Measurements from ENCODE around the gene USP6NL. TPM values are rescaled to one million over a fixed set of nuclear protein-coding genes. Genes with fewer than 3 reads are reported as not detected.

Gene USP6NL
- total and polyA plus RNA-seq, 7 donors = 1.8 to 5.4 (median 2.9) TPM

- intact Hi-C loops (cut with DNase I) = loop anchor here in 1 of 2 donors (5.0 kb wide), 3 partner anchors 70 to 130 kb away; partner anchors contain the start of gene ECHDC3
- no peaks in the 10 kb centered on the region for H3K36me3 ChIP-seq (ENCODE audit: insufficient read depth in 1 of 2, low read depth in 1 of 2)
- peak overlapping the region; percentile 87 for H3K4me3 ChIP-seq
- H3K27ac ChIP-seq = peak overlapping the region; percentile 69
- DNase-seq (no peak), ATAC-seq (peak in 2 of 4 donors; percentile 3 to 12)
- TF ChIP-seq, protein P1, sequence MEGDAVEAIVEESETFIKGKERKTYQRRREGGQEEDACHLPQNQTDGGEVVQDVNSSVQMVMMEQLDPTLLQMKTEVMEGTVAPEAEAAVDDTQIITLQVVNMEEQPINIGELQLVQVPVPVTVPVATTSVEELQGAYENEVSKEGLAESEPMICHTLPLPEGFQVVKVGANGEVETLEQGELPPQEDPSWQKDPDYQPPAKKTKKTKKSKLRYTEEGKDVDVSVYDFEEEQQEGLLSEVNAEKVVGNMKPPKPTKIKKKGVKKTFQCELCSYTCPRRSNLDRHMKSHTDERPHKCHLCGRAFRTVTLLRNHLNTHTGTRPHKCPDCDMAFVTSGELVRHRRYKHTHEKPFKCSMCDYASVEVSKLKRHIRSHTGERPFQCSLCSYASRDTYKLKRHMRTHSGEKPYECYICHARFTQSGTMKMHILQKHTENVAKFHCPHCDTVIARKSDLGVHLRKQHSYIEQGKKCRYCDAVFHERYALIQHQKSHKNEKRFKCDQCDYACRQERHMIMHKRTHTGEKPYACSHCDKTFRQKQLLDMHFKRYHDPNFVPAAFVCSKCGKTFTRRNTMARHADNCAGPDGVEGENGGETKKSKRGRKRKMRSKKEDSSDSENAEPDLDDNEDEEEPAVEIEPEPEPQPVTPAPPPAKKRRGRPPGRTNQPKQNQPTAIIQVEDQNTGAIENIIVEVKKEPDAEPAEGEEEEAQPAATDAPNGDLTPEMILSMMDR (IDR thresholded peaks at IDR 0.05) = no peak
- no peaks in the 10 kb centered on the region for H3K27me3 ChIP-seq (ENCODE audit: insufficient read depth in 3 of 3, low read length in 2 of 3)
- WGBS, 3 donors = 16 to 21% (median 20%) methylated on average over 11 of the region's 11 CpGs
- peaks cover 10% of the 10 kb centered on the region for H3K4me1 ChIP-seq
- H3K9me3 ChIP-seq = peaks cover 3% of the 10 kb centered on the region
Observed at GRCh38 chr10:11612021-11613001, 861 bp upstream of the USP6NL start.

DNA sequence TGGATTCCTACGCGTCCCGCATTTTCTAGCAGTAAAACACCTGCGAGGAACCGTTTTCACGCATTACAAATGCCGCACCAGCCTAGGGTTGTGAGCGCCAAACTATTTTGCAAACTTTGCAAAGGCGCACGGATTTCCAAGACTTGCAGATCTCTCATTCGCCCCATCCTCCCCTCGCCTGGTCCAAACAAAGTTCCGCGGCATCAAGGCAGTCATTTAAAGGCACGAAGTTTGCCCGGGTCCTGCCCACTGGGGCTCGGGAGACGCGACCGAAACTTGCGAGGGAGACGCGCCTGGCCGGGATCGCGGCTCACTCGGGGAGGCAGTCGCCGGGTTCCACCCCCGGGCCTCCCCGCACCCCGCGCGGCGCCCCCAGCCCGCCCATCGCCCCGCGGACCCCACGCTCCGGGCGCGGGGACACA is 613 bp downstream of the USP6NL start:
- DNase-seq (peak in 1 of 2 donors; percentile 36), ATAC-seq (peak in 2 of 4 donors; percentile 11 to 26)
- no peaks in the 10 kb centered on the region for H3K27me3 ChIP-seq (ENCODE audit: insufficient read depth in 3 of 3, low read length in 2 of 3)
- TF ChIP-seq, protein P1 (IDR thresholded peaks at IDR 0.05) = no peak
- WGBS, 3 donors = 0% methylated on average over 38 to 43 of the region's 43 CpGs
- intact Hi-C loops (cut with DNase I) = loop anchor here in 1 of 2 donors (5.0 kb wide), 3 partner anchors 71 to 131 kb away; partner anchors contain the start of gene ECHDC3
- peak overlapping the region; percentile 69 for H3K27ac ChIP-seq
- peaks cover 10% of the 10 kb centered on the region for H3K4me1 ChIP-seq
- H3K9me3 ChIP-seq = no peaks in the 10 kb centered on the region
- peak overlapping the region; percentile 87 for H3K4me3 ChIP-seq
- no peaks in the 10 kb centered on the region for H3K36me3 ChIP-seq (ENCODE audit: insufficient read depth in 1 of 2, low read depth in 1 of 2)

- H3K36me3 ChIP-seq (ENCODE audit: insufficient read depth in 1 of 2, low read depth in 1 of 2) = no peaks in the 10 kb centered on the region
- H3K27me3 ChIP-seq (ENCODE audit: insufficient read depth in 3 of 3, low read length in 2 of 3) = no peaks in the 10 kb centered on the region
- TF ChIP-seq, protein P1 (IDR thresholded peaks at IDR 0.05) = no peak
- H3K4me3 ChIP-seq = peak overlapping the region; percentile 87
- intact Hi-C loops (cut with DNase I) = loop anchor here in 1 of 2 donors (5.0 kb wide), 3 partner anchors 72 to 132 kb away; partner anchors contain the start of gene ECHDC3
- ATAC-seq (no peak), DNase-seq (no peak)
- 9 to 10% (median 9%) methylated on average over 9 of the region's 9 CpGs for WGBS, 3 donors
- H3K4me1 ChIP-seq = peaks cover 10% of the 10 kb centered on the region
- no peaks in the 10 kb centered on the region for H3K9me3 ChIP-seq
- H3K27ac ChIP-seq = no peak overlapping the region
Observed at GRCh38 chr10:11610166-11610825, 1.2 kb downstream of the USP6NL start.

GRCh38 chr10:11609492-11610093 is 1.9 kb downstream of the USP6NL start:
- intact Hi-C loops (cut with DNase I) = loop anchor here in 1 of 2 donors (5.0 kb wide), 3 partner anchors 73 to 133 kb away; partner anchors contain the start of gene ECHDC3
- Histone ChIP-seq H3K36me3 (ENCODE audit: insufficient read depth in 1 of 2, low read depth in 1 of 2) (no peaks in the 10 kb centered on the region), H3K27me3 (ENCODE audit: insufficient read depth in 3 of 3, low read length in 2 of 3) (no peaks in the 10 kb centered on the region), H3K9me3 (no peaks in the 10 kb centered on the region), H3K27ac (no peak overlapping the region), H3K4me1 (peaks cover 10% of the 10 kb centered on the region), H3K4me3 (no peak overlapping the region)
- no peak for DNase-seq
- WGBS, 3 donors = 91 to 96% (median 95%) methylated on average over 3 of the region's 3 CpGs
- ATAC-seq = no peak
- TF ChIP-seq, protein P1 (IDR thresholded peaks at IDR 0.05) = no peak

Data from psoas muscle (tissue), 8 donors.